Measurements from ENCODE around the gene LCN9.

The LCN9 gene

DNA sequence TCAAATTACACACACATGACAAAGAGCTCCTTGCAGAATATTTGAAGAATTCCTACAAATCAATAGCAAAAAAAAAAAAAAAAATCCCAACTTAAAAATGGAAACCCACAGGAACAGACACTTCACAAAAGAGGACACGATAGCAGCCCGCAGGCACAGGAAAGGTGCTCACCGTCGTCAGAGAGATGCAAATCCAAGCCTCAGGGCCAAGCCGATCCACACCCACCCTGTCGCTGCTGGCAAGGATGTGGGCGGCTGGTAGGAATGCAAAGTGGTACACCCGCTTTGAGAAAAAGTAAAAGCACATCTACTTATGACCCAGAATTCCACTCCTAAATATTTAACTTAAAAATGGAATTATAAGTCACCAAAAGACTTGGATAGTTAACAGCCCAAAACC, 10.8 kb downstream of the LCN9 start:
- no peak for DNase-seq

DNA sequence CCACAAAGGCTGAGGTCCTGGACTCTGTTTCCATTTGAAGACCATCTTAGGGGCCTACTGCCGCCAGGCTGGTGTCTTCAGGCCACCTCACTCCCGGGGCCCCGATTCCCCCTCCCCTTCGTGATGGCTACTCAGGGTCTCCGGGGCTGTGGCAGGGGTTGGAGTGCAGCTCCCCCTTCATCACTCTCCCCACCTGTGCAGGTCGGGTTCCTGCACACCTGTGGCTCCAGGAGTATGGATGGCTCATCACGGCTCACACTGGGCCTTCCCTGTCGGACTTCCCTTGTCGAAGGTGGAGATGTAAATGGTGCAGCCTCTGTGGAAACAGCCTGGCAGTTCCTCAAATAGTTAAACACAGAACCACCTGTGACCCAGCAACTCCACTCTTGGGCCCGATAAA, 11.9 kb downstream of the LCN9 start:
- no peak for DNase-seq

DNA sequence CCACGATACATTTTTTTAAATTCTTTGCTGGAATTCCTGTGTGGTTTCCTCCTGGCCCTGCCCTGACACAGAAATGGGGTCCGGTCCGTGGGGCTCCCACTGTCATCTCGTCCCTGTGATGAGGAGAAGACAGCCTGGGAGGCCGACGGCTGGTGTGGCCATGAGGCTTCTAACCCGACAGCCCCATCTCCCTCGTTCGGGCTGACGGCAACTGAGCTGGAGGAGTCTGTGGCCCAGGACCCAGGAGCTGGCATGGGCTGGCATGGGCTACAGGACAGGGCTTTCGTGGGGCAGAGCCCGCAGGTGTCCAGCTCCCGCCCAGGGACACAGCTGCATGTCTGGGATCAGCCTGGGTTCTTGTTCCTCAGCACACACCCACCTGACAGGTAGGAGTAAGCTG, 13.8 kb downstream of the LCN9 start:
- no peak for DNase-seq

DNA sequence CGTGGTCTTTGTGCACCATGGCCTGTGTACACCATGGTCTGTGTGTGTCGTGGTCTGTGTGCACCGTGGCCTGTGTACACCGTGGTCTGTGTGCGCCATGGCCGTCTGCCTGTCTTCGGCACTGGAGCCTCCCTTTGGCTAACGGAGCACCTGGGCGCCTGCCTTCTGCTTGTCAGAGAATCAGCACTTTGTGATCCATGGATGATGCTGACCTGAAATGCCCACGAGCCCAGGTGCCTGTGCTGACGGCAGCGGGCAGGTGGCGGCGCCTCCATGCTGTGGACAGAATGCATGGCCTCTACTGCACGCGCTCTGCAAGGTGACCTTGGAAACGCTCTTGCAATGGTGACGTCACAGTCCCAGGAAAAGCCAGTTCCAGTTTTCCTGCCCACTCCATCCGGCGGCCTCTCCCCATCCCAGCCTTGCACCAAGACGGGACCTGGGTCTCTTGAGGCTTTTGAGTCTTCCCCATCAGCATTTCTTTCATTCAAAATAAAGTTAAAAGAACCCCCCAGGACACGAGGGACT, 14.6 kb downstream of the LCN9 start:
- no peak for DNase-seq

DNA sequence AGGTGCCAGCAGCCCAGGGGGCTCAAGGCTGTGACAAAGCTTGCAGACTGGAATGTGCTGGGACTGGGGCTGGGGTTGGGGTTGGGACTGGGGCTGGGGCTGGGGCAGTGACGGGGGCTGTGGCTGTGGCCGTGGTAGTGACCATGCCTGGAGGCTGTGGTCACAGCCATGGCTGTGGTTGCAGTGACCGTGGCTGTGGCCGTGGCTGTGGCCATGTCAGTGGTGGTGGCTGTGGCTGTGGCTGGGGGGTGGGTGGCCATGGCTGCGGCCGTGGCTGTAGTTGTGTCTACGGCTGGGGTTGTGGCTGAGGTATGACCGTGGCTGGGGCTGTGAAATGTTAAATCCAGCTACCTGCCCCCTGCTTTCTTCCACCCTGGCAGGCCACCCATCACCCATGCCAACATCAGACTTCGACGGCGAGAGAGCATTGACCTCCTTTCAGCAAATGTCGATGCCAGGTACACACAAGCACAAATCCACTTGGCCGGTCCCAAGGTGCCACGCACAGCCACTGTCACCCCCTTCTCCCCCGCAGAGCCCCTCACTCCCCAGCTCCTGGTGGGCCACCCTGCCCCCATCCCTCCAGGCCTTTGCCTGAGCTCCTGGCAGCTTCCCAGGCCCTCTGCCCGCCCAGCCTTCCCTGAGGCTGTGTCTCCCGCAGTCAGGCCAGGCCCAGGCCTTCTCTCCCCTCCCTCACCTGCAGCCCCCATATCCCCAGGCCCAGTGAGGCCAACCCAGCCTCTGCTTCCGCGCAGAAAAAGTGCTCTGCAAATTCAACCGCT, 15.3 kb downstream of the LCN9 start:
- DNase-seq: no peak

DNA sequence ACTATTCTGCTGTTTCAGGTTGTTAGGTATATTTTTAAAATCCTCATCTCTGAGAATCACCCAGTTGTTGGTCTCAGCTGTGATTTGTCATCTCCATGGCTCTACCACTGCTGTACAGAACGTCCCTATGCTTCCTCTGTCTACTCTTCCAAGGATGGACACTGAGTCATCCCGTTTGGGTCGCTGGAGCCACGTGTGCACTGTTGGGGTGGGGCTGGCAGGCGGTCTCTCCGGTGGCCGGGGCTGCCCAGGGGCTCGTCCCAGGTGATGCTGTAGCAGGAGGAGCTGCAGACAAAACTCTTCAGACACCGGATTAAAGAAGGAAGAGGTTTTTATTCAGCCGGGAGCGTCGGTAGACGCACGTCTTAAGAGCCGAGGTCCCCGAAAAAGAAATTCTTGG, 16.9 kb downstream of the LCN9 start:
- DNase-seq: no peak

DNA sequence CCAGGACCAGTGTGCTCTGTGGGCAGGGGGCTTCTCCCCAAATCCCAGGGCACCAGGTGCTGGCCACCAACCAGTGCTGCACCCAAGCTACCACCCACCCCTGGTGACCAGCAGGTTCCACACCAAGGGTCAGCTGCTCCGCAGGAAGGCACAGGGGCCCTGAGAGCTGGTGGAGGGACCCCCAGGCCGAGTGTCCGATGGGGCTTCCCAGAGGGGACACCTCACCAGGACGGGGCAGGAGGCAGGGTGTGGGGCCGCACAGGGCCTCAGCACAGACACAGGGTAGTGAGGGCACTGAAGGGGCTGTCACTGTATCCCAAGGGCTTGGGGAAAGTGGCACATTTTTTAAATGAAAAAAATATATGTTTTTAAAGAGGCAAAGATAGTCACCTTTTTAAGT, 18.1 kb downstream of the LCN9 start:
- no peak for DNase-seq

DNA sequence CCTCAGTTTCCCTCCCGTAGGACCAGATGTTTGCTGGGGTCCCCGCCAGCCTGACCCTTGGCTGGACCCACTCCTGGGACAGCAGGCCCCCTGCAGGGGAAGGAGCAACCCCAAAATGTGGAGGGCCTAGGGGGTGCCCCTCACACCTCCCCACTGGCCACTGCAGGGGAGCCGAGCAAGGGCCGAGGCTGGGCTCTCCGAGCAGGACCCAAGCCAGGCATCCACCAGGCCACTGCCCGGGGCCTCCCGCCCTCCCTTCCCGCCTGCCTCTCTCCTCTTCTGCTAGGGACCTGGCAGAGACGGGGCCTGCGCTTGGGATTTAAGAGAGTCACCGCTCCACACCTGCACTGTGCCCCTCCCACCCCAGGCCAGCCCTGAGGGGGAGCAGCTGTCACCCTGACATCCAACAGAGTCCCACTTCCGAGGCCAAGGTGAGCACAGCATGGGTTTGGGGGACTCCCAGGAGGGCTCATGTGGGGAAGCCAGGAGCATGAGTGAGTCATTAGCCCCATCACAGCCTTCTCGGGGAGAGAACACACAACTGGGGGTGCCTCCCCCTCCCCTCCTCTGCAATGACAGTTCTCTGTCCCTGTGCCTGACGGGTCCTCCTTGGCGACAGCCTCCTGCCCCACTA, 20.4 kb downstream of the LCN9 start:
- no peak for DNase-seq

DNA sequence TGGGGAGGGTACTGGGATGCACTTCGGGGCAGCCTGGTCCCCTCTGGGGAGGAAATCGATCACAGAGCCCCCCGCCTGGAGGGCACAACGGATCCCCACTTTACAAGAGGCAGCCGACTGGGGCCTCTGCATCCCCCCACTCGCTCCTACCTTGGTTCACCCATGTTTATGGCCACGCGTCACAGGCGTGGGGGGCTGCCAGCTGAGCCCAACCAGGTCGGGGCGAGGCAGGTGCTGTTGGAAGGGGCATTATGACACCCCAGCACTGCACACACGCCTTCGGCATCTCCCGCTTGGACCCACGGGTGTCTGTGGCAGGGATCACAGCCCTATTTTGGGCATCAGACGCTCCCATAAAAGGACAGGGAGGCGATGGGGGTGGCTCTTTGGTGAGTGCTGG, 21.6 kb downstream of the LCN9 start:
- no peak for DNase-seq

DNA sequence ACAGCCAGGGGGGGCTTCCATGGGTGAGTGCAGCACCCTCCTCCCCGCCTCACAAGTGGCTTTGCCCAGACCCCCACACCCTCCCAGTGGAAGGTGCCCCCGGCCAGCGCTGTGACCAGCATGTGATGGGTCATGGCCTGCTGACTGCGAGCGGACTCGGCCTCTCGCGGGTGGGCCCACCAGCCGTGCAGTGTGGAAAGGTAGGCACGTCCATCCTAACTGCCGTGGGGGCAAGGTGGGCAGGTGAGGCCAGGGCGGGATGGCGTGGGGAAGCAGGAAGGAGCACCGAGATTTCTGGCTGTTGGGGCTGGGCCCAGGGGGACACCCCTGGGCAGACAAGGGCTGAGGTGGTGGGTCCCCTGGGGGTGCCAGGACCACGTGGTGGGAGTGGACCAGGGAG, 24.1 kb downstream of the LCN9 start:
- no peak for DNase-seq

DNA sequence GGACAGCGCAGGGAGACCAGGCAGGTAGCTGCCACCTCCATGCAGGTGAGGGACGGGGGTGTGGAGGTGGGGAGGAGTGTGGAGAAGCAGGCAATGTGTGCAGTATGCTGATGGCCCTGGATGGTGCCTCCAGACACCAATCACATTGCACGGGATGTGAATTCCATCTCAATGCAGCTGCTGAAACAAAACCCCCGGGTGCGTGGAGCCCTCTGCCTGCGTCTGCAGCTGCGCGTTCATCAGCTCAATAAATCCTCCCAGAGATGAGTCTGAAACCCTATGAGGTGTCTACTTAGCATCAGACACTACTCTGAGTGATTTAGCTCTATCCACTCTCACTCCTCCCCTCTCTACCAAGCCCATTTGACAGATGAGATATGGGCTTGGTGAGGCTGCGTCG, 25.9 kb downstream of the LCN9 start:
- no peak for DNase-seq

DNA sequence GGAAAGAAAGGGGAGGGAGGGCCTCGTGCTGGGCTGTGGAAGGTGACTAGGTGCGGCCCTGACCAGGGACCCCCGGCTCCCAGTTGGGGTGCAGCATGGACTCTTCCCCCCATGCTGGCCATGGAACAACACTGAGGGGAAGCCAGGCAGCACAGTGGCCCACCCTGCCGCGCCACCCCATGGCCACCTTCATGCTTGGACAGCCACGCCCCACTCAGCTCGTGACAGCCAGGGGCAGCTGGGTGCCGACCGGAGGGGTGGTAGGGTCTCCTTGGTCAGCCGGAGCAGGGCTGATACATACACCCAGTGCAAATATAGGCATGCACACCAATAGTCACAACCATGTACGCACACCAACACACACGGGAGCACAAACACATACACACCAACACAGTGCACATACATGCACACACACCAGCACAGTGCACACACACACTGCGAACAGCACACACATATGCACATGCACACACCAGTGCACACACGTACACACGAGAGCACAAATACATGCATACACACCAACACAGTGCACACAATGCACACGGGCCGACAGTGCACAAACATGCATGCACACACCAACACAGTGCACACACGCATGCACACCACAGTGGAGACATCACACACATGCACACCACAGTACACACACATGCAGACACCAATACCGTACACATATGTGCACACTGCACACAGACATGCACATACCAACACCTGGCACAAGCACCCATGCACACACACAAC, 27.9 kb downstream of the LCN9 start:
- DNase-seq: no peak

DNA sequence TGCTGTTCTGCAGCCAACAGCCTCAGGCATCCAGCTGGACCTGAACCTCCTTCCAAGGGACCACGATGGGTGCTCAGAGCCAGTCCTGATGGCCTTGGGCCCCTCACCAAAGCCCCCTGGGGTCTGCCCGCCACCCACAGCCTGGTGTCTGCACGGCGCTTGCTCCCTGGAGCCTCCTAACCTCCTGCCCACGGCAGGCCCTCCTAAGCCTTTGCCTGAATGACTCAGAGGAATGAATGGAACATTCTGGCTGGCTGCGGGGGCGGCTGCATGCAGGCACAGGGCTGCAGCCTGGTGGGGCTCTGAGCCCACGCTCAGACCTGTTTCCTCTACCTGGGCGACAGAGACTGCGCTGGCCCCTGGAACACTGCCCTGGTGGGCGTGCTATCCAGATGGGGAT, 29.3 kb downstream of the LCN9 start:
- DNase-seq: no peak

DNA sequence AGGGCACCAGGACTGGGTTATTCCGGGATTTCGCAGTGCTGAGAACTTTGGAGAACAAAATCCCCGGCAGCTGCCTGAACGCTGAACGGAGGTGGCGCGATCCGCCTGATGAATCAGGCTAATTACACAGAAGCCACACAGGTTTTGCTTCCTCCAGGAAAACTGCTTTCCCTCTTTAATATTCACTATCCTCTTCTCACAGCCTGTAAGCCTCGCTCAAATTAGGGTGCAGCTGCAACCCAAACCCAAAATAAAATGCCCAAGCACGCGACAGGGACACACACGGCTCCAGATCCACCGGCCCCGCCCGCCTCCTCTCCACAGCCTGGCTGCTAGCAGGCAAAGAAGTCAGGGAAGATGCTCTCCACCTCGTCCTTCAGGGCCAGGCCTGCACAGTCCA, 30.2 kb downstream of the LCN9 start:
- DNase-seq: no peak

DNA sequence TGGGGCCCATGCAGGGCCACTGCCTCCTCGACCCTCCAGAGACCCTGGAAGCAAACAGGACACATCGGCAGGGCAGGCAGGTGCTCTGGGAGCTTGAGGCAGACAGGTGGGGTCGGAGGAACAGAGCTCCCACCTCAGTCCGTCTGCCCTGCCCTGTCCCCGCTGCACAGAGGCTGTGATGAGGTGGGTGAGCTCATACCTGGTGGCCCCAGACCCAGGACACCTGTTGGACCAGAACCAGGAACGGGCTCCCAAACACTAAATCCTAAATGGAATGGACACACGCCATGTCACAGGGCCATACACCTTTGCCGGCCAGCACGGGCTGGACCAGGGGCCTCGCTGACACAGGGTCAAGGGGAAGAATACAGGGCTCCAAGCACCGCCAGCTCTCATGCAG, 30.7 kb downstream of the LCN9 start:
- DNase-seq: no peak

DNA sequence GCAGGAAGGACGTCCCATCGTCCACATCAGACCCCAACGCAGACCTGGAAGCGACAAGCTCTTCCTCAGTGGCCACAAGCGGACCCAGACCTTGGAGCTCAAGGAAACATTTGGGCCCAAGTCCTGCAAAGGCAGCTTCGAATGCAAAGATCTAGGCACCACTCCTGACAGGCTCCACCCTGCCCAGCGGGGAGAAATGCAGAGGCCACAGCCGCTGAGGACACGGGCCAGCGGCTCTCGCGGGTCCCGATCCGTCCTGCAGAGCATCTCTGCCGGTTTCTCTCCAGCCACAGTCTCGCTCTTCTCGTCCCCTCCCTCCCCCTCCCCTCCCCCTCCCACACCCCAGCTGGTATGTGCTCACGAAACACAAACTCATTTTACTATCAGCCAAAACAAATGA, 31.3 kb downstream of the LCN9 start:
- DNase-seq: no peak

DNA sequence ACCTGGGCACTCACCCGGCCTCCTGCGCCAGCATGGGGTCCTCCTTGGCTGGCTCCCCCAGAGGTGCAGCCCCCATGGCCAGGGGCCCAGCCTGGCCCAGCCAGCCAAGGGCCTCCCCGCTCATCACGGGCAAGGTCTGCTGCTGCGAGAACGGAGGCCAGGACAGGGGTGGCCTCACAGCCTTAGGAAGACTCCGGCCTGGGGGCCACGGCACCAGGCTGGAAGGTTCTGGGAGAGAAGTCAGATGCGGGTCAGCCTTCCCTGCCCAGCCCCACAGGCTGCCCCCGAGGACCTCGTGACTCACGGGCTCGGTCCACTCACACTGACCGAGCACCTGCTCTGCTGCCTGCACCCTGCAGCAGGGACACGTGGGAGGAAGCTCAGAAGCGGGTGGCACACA, 31.9 kb downstream of the LCN9 start:
- DNase-seq: no peak

DNA sequence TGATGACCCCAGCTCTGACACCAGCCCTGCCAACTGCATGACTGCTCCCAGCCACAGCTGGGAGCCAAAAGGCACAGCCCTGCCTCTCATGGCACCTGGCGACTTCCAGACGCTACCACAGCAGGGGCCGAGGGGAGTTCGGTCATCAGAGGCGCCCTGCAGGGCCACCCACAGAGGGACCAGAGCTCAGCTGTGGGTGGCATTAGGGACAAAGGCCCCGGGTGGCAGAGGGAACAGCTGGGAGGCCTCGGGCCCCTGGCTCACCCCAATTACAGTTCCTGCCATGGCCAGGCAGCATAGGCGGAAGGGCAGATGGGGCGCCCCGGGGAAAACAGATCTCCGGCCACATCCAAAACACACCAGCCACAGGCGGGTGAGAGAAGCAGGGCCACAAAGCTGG, 32.5 kb downstream of the LCN9 start:
- DNase-seq: no peak

DNA sequence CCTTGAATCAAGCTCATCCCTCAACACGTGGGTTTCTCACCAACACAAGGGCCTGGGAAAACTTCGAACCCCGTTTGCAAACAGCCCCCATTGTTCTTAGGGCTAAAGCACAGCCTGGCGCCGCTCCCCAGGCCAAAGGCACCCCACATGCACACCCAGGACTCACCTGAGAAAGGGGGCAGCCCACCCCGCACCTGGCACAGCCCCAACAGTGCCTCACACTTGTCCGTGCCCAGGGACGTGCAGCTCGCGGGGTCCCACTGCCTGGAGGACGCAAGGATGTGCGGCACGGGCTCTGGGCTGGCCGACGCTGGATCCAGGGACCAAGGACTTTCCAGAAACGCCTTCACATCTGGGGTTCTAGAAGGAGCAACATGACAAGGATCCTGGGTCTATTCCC, 33.3 kb downstream of the LCN9 start:
- DNase-seq: no peak

DNA sequence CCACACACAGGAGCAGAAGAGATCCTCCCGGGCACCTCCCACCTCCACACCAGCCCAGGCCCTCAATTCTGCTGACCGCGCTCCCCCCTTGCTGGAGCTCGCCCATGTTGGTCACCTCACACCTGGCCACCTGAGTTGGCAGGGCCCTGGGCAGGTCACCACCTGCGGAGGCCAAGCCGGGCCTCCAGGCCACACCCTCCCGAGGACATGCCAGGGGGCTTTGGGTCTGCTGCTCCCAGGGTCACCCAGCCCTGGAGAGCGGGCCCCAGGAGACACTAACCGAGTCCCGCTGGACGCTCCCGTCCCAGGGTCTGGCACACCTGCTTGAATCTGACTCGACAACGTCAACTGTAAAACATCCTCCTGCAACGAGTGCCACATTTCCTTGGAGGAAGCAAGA, 34.1 kb downstream of the LCN9 start:
- no peak for DNase-seq

DNA sequence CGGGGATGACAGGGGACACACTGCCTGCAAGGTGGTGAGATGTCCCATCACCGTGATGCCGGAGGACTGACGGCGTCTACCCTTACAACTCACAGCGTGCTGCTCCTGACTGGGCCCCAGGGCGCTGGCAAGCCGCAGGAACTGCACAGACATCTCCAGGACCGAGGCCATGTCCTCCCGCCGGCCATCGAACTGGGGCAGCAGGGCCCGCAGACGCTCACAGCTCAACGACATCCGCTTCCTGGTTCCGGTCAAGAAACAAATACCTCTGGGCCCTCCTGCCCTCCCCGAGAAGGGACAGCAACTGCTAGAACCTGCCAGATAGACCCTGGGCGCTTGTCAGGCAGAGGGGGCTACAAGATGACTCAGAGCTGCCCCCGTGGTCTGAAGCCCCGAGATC, 35.1 kb downstream of the LCN9 start:
- no peak for DNase-seq

DNA sequence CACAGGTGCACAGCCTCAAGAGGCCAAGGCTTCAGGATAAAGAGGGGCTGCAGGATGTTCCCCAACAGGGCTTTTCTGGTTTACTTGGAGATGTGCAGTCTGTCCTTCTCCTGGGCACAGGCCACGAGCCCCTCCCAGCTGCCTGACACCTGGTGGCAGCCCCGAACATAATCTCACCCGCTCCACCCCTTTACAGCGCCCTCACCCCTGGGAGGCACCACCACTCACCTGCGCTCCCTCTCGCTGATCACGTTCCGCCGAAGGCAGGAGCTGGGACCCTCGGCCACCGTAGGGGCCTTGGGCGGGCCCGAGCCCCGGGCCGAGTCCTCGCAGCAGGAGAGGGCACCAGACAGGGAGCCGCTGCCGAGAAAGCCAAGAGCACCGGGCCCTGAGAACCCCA, 35.7 kb downstream of the LCN9 start:
- no peak for DNase-seq

DNA sequence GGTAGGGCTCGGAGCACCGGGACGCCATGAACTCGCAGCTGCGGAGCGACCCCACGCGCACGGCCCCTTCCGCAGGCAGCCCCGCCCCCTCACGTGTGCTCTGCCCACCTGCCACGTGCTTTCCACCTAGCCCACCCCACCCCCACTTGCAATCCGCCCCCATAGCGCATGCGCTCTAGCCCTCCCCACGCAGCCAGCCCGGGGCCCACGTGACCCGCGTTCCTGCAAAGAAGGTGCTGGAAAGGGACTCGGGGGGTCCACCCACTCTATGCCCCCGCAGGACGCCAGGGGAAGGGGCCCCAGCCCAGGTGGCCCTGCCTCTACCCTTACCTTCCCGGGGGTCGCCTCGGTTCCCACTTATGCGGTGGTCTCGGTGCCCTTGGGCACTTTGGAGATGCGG, 36.3 kb downstream of the LCN9 start, which contains the start of gene SOHLH1:
SOHLH1 (minus strand) TSS at position 42 of the 400 bp plus-strand sequence; CDS start at position 28, 14 bp downstream.
- DNase-seq: no peak

DNA sequence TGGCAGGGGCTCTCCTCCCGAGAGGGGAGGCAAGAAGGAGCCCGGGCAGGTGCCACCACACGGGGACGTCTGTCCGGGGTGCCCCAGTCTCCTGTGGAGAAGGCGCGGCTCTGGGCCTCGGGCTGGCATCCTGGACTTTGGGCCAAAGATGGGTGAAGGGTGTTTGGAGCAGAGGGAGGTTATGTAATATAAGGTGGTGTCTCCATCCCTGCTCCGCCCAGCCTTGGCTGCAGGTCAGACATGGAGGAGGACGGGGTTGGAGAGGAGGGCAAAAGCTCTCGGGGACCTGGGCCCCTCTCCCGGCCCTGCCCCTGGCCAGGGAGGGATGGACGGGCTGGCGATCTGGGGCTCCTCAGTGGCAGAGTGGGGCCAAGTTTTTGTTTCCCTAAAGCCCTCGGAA, 37.4 kb downstream of the LCN9 start:
- no peak for DNase-seq
